CD4-positive, alpha-beta T cell (primary cell): ENCODE data around the gene SPIN1. TPM values are rescaled to one million over a fixed set of nuclear protein-coding genes. Genes with fewer than 3 reads are reported as not detected.

ENCODE experiments used
- ATAC-seq: fragments of 200-7000 bp; cut with Tn5 transposase; one replicate; pipeline ENCODE4 v1.10.0; 2022; ENCODE audit warnings: mild to moderate bottlenecking; ENCODE audit not compliant: poor library complexity
- CTCF ChIA-PET: fragments of 350-600 bp; sonication (Branson Sonifier 250); formaldehyde crosslinking; loops from one replicate; lab custom pipeline; 2021; ENCODE audit warnings: antibody characterized with exemption, inconsistent platforms; lab: Charles Lee
- POLR2A ChIA-PET: fragments of 350-600 bp; sonication (Branson Sonifier 250); formaldehyde crosslinking; loops from one replicate; lab custom pipeline; 2021; ENCODE audit warnings: antibody characterized with exemption, inconsistent platforms; lab: Charles Lee
- DNase-seq, 14 experiments: peaks; one replicate each; pipeline ENCODE4 v3.0.0-alpha.2; 2013 to 2020; ENCODE audit warnings: mixed read lengths in 2 of 14
- H3K27ac ChIP-seq, 2 donors: one replicate each; pipeline versions ENCODE4 v1.5.1 to v1.7.0; 2013; ENCODE audit warnings: low read length in 2 of 2, low read depth in 1 of 2, mild to moderate bottlenecking in 1 of 2
- H3K27me3 ChIP-seq, 2 experiments: 1 replicate in 1 of 2; 2 replicates in 1 of 2; pipeline versions ENCODE4 v1.6.1 to v1.7.0; 2013; ENCODE audit warnings: low read length in 2 of 2, control low read depth in 1 of 2, mild to moderate bottlenecking in 1 of 2, moderate library complexity in 1 of 2; ENCODE audit not compliant: insufficient read depth in 2 of 2, control insufficient read depth in 1 of 2
- H3K36me3 ChIP-seq: one replicate; pipeline ENCODE4 v1.6.1; 2013; ENCODE audit warnings: low read length, control low read depth; ENCODE audit not compliant: insufficient read depth
- H3K4me1 ChIP-seq: one replicate; pipeline ENCODE4 v1.6.1; 2013; ENCODE audit warnings: low read length, control low read depth; ENCODE audit not compliant: insufficient read depth
- H3K4me3 ChIP-seq: one replicate; pipeline ENCODE4 v1.5.1; 2013; ENCODE audit warnings: mild to moderate bottlenecking, low read length, moderate library complexity
- H3K9me3 ChIP-seq, 2 experiments: 1 replicate in 1 of 2; 2 replicates in 1 of 2; pipeline versions ENCODE4 v1.6.1 to v1.7.0; 2013; ENCODE audit warnings: low read length in 2 of 2, mild to moderate bottlenecking in 2 of 2, control low read depth in 1 of 2, moderate library complexity in 1 of 2; ENCODE audit not compliant: control insufficient read depth in 1 of 2, insufficient read depth in 1 of 2
- H3K27ac Mint-ChIP-seq: one replicate; pipeline ENCODE4 v1.8.0; 2020; ENCODE audit warnings: mixed read lengths
- H3K27me3 Mint-ChIP-seq: one replicate; pipeline ENCODE4 v1.8.0; 2021; ENCODE audit warnings: mixed read lengths
- H3K36me3 Mint-ChIP-seq: one replicate; pipeline ENCODE4 v1.8.0; 2021; ENCODE audit warnings: low read depth, mixed read lengths
- H3K4me1 Mint-ChIP-seq: one replicate; pipeline ENCODE4 v1.8.0; 2021; ENCODE audit warnings: low read depth, mixed read lengths
- H3K4me3 Mint-ChIP-seq: one replicate; pipeline ENCODE4 v1.8.0; 2020; ENCODE audit warnings: mild to moderate bottlenecking, mixed read lengths
- H3K9me3 Mint-ChIP-seq: one replicate; pipeline ENCODE4 v1.8.0; 2020; ENCODE audit warnings: mixed read lengths
- intact Hi-C, 2 experiments: fragments of 100-400 bp; cut with DNase I in 1 of 2; cut with micrococcal nuclease in 1 of 2; formaldehyde crosslinking; loops; one replicate each; pipeline versions ENCODE4 v1.15.1 to v1.9.0; 2023 to 2025; cut with DNase I, micrococcal nuclease
- total RNA-seq, 174 experiments: library from RNA in 2 of 174; stranded (reverse) in 2 of 174; gene quantifications; one replicate each; pipeline ENCODE4 v1.2.3 and lab custom pipeline; 2021 to 2026
- TF ChIP-seq, protein P1 (sequence below): fragments of 200-600 bp; IDR thresholded peaks from one replicate; pipeline ENCODE4 v1.8.0; 2022; ENCODE audit warnings: antibody characterized with exemption, mild to moderate bottlenecking

SPIN1 gene
- total RNA-seq, 2 experiments from 2014 or later, result 27.7 to 30.3 TPM

DNA sequence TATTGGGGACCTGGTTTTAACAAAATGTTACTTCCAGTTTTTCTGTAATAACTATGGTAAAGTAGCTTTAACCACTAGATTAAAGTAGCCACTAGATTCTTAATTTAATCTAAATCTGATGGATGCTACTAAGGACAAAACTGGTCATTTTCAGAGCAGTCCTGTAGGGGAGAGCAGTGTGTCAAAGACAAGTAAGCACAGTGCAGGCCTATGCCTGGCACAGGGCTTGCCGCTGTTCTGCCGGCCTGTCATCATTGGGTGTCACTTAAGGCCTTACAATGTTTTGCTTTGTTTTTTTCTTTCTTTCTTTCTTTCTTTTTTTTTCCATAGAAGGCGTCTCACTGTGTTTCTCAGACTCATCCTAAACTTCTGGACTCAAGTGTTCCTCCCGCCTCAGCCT is 93.7 kb downstream of the SPIN1 start:
- CTCF ChIA-PET, result interaction anchor here (0.6 kb wide), 1 partner anchor 324 kb away, joined by 4 read pairs; no protein-coding TSS in a partner anchor
- peaks cover 29% of the 10 kb centered on the region for H3K36me3 Mint-ChIP-seq
- no peak for ATAC-seq
- Histone ChIP-seq H3K36me3 (no peaks in the 10 kb centered on the region), H3K4me1 (no peaks in the 10 kb centered on the region), H3K27ac (no peak overlapping the region), H3K27me3 (no peaks in the 10 kb centered on the region), H3K9me3 (no peaks in the 10 kb centered on the region), H3K4me3 (no peak overlapping the region)
- no peak for DNase-seq
- H3K4me1 Mint-ChIP-seq, result no peaks in the 10 kb centered on the region
- H3K9me3 Mint-ChIP-seq, result no peaks in the 10 kb centered on the region
- no peaks in the 10 kb centered on the region for H3K27me3 Mint-ChIP-seq
- POLR2A ChIA-PET, result no interaction called here
- TF ChIP-seq, protein P1, sequence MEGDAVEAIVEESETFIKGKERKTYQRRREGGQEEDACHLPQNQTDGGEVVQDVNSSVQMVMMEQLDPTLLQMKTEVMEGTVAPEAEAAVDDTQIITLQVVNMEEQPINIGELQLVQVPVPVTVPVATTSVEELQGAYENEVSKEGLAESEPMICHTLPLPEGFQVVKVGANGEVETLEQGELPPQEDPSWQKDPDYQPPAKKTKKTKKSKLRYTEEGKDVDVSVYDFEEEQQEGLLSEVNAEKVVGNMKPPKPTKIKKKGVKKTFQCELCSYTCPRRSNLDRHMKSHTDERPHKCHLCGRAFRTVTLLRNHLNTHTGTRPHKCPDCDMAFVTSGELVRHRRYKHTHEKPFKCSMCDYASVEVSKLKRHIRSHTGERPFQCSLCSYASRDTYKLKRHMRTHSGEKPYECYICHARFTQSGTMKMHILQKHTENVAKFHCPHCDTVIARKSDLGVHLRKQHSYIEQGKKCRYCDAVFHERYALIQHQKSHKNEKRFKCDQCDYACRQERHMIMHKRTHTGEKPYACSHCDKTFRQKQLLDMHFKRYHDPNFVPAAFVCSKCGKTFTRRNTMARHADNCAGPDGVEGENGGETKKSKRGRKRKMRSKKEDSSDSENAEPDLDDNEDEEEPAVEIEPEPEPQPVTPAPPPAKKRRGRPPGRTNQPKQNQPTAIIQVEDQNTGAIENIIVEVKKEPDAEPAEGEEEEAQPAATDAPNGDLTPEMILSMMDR, result no peak
- no peak overlapping the region for H3K27ac Mint-ChIP-seq
- no peak overlapping the region for H3K4me3 Mint-ChIP-seq
- intact Hi-C loops, result no loop called here

DNA sequence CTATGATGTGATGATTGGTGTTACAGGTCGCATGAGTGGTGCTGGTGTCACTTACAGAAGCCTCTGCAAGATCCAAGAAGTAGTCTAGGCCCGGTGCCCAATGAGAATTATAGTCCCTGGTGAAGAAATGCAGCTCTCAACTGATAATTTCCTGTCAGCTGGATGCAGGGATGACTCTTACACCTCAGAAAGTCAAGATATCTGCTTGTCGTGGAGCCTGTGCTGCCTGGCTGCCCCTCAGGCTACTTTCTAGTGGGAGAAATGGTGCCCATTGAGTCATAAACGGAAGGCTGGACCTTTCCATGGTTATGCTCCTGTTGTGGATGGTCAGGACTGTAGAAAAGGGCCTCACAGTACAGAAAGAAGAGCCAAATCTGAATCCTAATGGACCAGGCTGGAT is 99.9 kb downstream of the SPIN1 start:
- H3K4me1 Mint-ChIP-seq, result no peaks in the 10 kb centered on the region
- no peak for DNase-seq
- H3K27ac Mint-ChIP-seq, result no peak overlapping the region
- no peak overlapping the region for H3K4me3 Mint-ChIP-seq
- H3K9me3 Mint-ChIP-seq, result no peaks in the 10 kb centered on the region
- no peak overlapping the region for H3K27ac ChIP-seq
- ATAC-seq, result no peak
- H3K27me3 ChIP-seq, result no peaks in the 10 kb centered on the region
- CTCF ChIA-PET, result no interaction called here
- H3K36me3 Mint-ChIP-seq, result peaks cover 12% of the 10 kb centered on the region
- no peaks in the 10 kb centered on the region for H3K36me3 ChIP-seq
- H3K27me3 Mint-ChIP-seq, result no peaks in the 10 kb centered on the region
- TF ChIP-seq, protein P1, result no peak
- intact Hi-C loops, result no loop called here
- H3K9me3 ChIP-seq, result no peaks in the 10 kb centered on the region
- no peaks in the 10 kb centered on the region for H3K4me1 ChIP-seq
- H3K4me3 ChIP-seq, result no peak overlapping the region
- POLR2A ChIA-PET, result no interaction called here

DNA sequence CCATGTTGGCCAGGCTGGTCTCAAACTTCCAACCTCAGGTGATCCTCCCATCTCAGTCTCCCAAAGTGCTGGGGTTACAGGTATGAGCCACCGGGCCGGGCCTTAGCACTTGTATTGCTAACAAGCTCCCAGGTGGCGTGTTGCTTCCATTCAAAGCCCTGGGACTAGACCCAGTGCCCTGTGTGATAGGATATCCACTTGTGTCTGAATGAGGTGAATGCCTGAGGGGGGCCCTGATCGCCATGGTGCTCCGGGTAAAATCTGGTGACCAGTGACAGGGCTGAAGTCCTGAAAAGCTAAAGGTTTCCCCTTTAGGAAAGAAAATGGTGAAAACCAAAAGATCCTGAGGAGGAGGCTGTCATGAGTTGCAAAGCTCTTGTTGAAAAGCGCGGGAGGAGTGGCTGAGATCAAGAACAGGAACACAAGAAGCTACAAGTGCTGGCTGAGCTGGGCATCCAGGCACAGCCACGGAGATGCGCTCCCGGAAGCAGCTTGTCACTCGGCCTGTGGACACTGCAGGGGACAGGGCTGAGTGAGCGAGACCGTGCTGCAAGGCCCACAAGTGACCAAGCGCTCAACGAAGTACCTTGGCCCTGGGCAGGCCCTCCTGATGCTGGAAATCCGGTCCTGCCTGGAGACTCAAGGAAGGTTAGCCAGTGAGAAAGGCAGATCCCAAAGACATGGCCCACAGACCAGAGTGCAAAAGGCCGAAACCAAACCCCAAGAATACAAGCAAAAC is 106.9 kb downstream of the SPIN1 start:
- Histone ChIP-seq H3K4me3 (no peak overlapping the region), H3K4me1 (no peaks in the 10 kb centered on the region), H3K9me3 (no peaks in the 10 kb centered on the region), H3K27me3 (no peaks in the 10 kb centered on the region), H3K36me3 (no peaks in the 10 kb centered on the region), H3K27ac (no peak overlapping the region)
- POLR2A ChIA-PET, result no interaction called here
- DNase-seq (no peak), ATAC-seq (no peak)
- no peaks in the 10 kb centered on the region for H3K36me3 Mint-ChIP-seq
- TF ChIP-seq, protein P1, result no peak
- H3K9me3 Mint-ChIP-seq, result no peaks in the 10 kb centered on the region
- no peak overlapping the region for H3K27ac Mint-ChIP-seq
- H3K4me3 Mint-ChIP-seq, result no peak overlapping the region
- H3K4me1 Mint-ChIP-seq, result no peaks in the 10 kb centered on the region
- intact Hi-C loops, result no loop called here
- H3K27me3 Mint-ChIP-seq, result no peaks in the 10 kb centered on the region
- CTCF ChIA-PET, result no interaction called here
